MM.1S (cell line): ENCODE results near the gene CLDN20.
A peak's percentile ranks its signal among the peaks of the same experiment; 100 is the strongest.
"Not testable (repeated sequence)": the region's sequence is repeated elsewhere in the genome, so short reads cannot be mapped to it uniquely, and the experiment has no call there.

Experiments used
- DNase-seq: peaks from one replicate; pipeline ENCODE4 v3.0.0-alpha.2; 2015
- H2AFZ ChIP-seq: fragments of 300-600 bp; sonication (generic); 2 replicates; pipeline ENCODE4 v1.6.0; 2016; ENCODE audit warnings: antibody characterized with exemption, low read length
- H3F3A ChIP-seq: fragments of 300-600 bp; sonication (generic); 2 replicates; pipeline ENCODE4 v1.6.1; 2016; ENCODE audit warnings: mild to moderate bottlenecking, antibody characterized with exemption, low read length, moderate library complexity, mixed read lengths; ENCODE audit not compliant: insufficient read depth
- H3K27ac ChIP-seq: fragments of 300-600 bp; sonication (generic); 2 replicates; pipeline ENCODE4 v1.5.1; 2016; ENCODE audit warnings: mild to moderate bottlenecking, low read length
- H3K27me3 ChIP-seq: fragments of 300-600 bp; sonication (generic); replicated peaks from 2 replicates; pipeline ENCODE4 v1.6.0; 2016; ENCODE audit warnings: low read length; ENCODE audit not compliant: insufficient read depth
- H3K36me3 ChIP-seq: fragments of 300-600 bp; sonication (generic); replicated peaks from 2 replicates; pipeline ENCODE4 v1.6.1; 2016; ENCODE audit warnings: mild to moderate bottlenecking, low read length, mixed read lengths; ENCODE audit not compliant: insufficient read depth
- H3K4me1 ChIP-seq: fragments of 300-600 bp; sonication (generic); 2 replicates; pipeline ENCODE4 v1.6.1; 2016; ENCODE audit warnings: low read length, mixed read lengths
- H3K4me2 ChIP-seq: fragments of 300-600 bp; sonication (generic); 2 replicates; pipeline ENCODE4 v1.6.0; 2016; ENCODE audit warnings: low read depth, low read length
- H3K4me3 ChIP-seq: fragments of 300-600 bp; sonication (generic); 2 replicates; pipeline ENCODE4 v1.5.1; 2016; ENCODE audit warnings: low read length, mixed read lengths
- H3K79me2 ChIP-seq: fragments of 300-600 bp; sonication (generic); 2 replicates; pipeline ENCODE4 v1.6.1; 2016; ENCODE audit warnings: mixed run types, low read length, mixed read lengths
- H3K9ac ChIP-seq: fragments of 300-600 bp; sonication (generic); 2 replicates; pipeline ENCODE4 v1.6.1; 2016; ENCODE audit warnings: low read length, mixed read lengths
- H3K9me2 ChIP-seq: fragments of 300-600 bp; sonication (generic); replicated peaks from 2 replicates; pipeline ENCODE4 v1.6.1; 2016; ENCODE audit warnings: mild to moderate bottlenecking, low read length, mixed read lengths; ENCODE audit not compliant: insufficient read depth
- H3K9me3 ChIP-seq: fragments of 300-600 bp; sonication (generic); replicated peaks from 2 replicates; pipeline ENCODE4 v1.6.1; 2016; ENCODE audit warnings: mild to moderate bottlenecking, low read length, mixed read lengths; ENCODE audit not compliant: insufficient read depth
- H4K20me1 ChIP-seq: fragments of 300-600 bp; sonication (generic); 2 replicates; pipeline ENCODE4 v1.6.1; 2016; ENCODE audit warnings: mild to moderate bottlenecking, low read length, moderate library complexity, mixed read lengths; ENCODE audit not compliant: insufficient read depth
- CTCF ChIP-seq: fragments of 300-600 bp; sonication (generic); IDR thresholded peaks from 2 replicates; pipeline ENCODE4 v1.5.1; 2016; ENCODE audit warnings: antibody characterized with exemption, low read length, mixed read lengths
- EZH2 ChIP-seq: fragments of 300-600 bp; sonication (generic); optimal IDR thresholded peaks from 2 replicates; pipeline ENCODE3; 2017; ENCODE audit warnings: low read depth, mild to moderate bottlenecking, antibody characterized with exemption, low read length, mixed read lengths
- EZH2phosphoT487 ChIP-seq: fragments of 300-600 bp; sonication (generic); IDR thresholded peaks from 2 replicates; pipeline ENCODE4 v1.6.1; 2018; ENCODE audit warnings: antibody characterized with exemption, low read length

CLDN20 gene

DNA sequence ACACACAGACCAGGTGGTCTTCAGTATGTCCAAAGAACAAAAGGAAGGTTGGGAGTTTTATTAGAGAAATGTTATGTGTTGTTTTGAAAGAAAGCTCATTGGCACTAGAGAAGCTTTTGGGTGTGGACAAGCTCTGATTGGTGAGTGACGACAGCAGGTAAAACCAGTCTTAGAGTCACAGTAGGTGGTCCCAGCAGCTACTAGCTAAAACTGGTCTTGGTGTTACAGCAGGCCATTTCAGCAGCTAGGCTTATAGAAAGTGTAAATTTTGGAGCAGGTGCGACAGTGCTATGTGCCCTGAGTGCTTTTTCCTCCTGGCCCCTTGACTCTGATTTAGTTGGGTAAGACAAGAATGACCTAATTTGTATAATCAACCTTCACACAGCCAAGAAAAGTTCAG, 3.6 kb downstream of the CLDN20 start:
- Histone ChIP-seq H2AFZ (no peak overlapping the region), H3K79me2 (no peaks in the 10 kb centered on the region), H3K4me3 (no peak overlapping the region), H3K27ac (no peak overlapping the region), H3K36me3 (no peaks in the 10 kb centered on the region), H3K4me1 (no peaks in the 10 kb centered on the region), H3K4me2 (no peak overlapping the region), H3K9ac (no peak overlapping the region), H4K20me1 (no peaks in the 10 kb centered on the region), H3K27me3 (no peaks in the 10 kb centered on the region), H3K9me2 (no peaks in the 10 kb centered on the region), H3K9me3 (no peaks in the 10 kb centered on the region), H3F3A (no peaks in the 10 kb centered on the region)
- no peak for TF ChIP-seq EZH2
- no peak for TF ChIP-seq CTCF
- no peak for DNase-seq

DNA sequence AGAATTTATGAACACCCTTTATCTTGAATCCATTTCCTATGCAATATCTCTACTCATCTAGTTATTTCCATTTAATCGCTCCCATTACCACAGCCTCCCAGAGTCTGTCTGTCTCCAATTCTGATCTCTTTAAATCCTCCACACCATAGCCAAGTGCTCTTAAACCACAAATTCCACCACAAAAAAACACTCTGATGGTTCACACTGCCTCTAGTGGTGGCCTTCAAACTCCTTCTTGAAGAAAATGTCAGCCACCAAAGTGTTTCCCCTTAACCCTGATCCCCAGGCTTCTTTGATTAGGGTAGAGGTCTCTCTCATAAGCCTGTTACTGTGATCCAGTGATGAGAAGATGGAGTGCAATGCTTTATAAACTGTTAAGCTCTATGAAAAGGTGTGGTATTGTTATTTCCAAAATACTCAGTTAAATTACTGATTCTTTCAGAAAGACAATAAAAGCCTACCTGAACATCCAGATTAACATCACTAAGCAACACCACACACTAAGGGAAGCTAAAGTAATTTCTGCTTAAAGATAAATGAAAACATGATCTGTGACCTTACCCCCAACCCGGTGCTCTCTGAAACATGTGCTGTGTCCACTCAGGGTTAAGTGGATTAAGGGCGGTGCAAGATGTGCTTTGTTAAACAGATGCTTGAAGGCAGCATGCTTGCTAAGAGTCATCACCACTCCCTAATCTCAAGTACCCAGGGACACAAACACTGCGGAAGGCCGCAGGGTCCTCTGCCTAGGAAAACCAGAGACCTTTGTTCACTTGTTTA, 4.5 kb downstream of the CLDN20 start:
- not testable (repeated sequence) for H4K20me1 ChIP-seq, H3K4me1 ChIP-seq, H3K4me3 ChIP-seq, H3F3A ChIP-seq, H3K9me2 ChIP-seq, H3K4me2 ChIP-seq, H3K9ac ChIP-seq, H2AFZ ChIP-seq, H3K36me3 ChIP-seq, H3K27me3 ChIP-seq, H3K79me2 ChIP-seq, H3K27ac ChIP-seq, H3K9me3 ChIP-seq
- peak; percentile 31 for TF ChIP-seq CTCF
- peak; percentile 9 for DNase-seq

DNA sequence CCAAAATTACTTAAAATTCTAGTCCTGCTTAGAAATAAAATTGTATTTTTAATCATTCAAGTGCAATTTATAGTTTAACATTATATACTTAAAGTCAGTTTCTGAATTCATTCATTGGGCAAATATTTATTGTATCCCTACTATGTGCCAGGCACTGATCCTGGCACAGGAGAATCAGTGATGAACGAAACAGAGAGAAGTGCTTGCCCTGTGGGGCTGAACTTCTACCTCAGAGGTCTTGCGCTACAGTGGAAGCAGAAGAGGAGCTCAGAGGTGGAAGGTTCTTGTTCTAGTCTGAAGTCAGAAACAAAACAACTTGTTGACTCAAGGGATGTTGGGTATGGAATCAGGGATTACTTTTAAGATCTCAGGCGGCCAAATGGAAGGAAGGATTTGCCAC, 6.0 kb downstream of the CLDN20 start:
- H3K9me2 ChIP-seq, result no peaks in the 10 kb centered on the region
- H3K36me3 ChIP-seq, result no peaks in the 10 kb centered on the region
- no peaks in the 10 kb centered on the region for H3K27me3 ChIP-seq
- no peaks in the 10 kb centered on the region for H4K20me1 ChIP-seq
- no peaks in the 10 kb centered on the region for H3K4me1 ChIP-seq
- TF ChIP-seq EZH2 (no peak), EZH2phosphoT487 (no peak), CTCF (no peak)
- no peaks in the 10 kb centered on the region for H3K79me2 ChIP-seq
- no peak overlapping the region for H3K27ac ChIP-seq
- no peak overlapping the region for H2AFZ ChIP-seq
- no peaks in the 10 kb centered on the region for H3K9me3 ChIP-seq
- DNase-seq, result no peak
- no peak overlapping the region for H3K9ac ChIP-seq
- no peak overlapping the region for H3K4me2 ChIP-seq
- H3F3A ChIP-seq, result no peaks in the 10 kb centered on the region
- no peak overlapping the region for H3K4me3 ChIP-seq
